ENCODE data around the gene HOXC5.

GRCh38 chr12:54032627-54033100 is at the start of gene HOXC5:
- TF ChIP-seq CTCF (IDR thresholded peaks at IDR 0.05) = peak; percentile 89 to 98 (median 96)
- no peak for TF ChIP-seq POLR2A (IDR thresholded peaks at IDR 0.05)
- no peak for TF ChIP-seq EP300 (IDR thresholded peaks at IDR 0.05)
